HG03066 (cell line): Measurements from ENCODE around the gene GLI3.

Source experiments
- ATAC-seq: cut with Tn5 transposase; IDR thresholded peaks from one replicate; pipeline ENCODE4 v1.9.1; 2021; ENCODE audit warnings: low read depth; ENCODE audit not compliant: unreplicated experiment

The GLI3 gene

GRCh38 chr7:42115795-42116194 lies 121.2 kb downstream of the GLI3 start:
- ATAC-seq = no peak

- no peak for ATAC-seq
Observed at GRCh38 chr7:42110333-42110732, 126.7 kb downstream of the GLI3 start.

DNA sequence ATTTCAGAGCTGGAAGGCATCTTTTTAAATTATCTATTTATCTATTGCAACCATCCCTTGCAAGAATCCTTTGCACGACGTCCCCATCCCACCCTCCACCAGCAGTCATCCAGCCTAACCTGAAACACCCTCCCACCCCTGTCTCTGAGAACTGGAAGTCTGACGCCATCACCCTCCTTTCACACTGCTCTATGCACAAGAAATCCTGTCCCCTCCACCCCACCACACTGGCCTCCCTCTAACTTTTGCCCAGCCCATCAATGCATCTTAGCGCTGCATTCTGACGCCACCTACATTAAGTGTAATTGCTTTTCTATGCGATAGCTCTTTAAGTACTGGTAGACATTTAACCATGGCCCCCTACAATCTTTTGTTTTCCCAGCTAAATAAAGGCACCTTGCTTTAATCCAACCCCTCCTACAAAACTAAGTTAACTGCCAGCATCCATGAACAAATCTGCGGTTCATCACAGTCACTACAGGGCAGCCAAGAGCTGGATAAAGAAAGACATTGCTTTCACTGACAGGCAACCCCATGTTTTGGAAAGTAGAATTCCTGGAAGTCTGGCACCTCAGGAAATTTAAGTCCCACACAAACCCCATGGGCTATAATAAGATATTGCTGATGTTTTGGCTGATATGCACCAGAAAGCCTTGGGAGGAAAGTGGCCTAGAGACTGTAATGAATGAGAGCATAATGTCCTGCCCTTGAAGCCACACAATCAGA lies 128.0 kb downstream of the GLI3 start:
- ATAC-seq = no peak

DNA sequence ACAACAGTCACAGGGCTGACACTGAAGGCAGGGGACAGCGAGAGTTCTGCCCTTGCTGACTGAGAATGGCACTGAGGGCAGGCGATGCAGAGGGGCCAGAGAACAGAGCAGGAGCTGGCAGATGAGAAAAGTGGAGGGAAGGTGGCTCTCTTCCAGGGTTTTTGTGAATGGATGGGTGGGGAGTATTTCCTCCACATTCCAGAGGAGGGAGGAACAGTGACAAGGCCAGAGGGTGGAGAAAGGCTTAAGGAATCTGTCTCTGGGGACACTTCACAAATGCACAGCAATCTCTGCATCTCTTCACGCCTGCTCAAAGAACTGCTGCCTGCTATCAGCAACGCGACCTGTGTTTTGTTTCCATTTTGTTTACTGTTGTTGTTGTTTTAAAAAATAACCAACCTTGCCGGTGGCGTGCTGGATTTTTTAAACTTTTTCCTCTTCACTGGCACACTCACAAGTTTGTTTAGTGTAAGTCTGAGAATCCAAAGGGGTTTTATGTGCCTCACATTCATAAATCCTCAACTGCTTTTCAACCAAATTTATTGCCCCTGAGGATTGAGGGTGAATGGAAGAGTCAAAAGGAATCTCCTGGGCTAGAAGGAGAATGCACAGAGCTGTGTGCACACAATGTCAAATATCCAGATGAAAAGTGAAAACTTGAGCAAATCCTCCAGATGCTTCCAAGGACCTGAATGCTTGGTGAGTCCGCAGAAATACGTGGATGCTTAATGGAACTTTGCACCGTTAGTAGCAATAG lies 129.3 kb downstream of the GLI3 start:
- ATAC-seq = no peak

- no peak for ATAC-seq
Observed at GRCh38 chr7:42106562-42106961, 130.4 kb downstream of the GLI3 start.

DNA sequence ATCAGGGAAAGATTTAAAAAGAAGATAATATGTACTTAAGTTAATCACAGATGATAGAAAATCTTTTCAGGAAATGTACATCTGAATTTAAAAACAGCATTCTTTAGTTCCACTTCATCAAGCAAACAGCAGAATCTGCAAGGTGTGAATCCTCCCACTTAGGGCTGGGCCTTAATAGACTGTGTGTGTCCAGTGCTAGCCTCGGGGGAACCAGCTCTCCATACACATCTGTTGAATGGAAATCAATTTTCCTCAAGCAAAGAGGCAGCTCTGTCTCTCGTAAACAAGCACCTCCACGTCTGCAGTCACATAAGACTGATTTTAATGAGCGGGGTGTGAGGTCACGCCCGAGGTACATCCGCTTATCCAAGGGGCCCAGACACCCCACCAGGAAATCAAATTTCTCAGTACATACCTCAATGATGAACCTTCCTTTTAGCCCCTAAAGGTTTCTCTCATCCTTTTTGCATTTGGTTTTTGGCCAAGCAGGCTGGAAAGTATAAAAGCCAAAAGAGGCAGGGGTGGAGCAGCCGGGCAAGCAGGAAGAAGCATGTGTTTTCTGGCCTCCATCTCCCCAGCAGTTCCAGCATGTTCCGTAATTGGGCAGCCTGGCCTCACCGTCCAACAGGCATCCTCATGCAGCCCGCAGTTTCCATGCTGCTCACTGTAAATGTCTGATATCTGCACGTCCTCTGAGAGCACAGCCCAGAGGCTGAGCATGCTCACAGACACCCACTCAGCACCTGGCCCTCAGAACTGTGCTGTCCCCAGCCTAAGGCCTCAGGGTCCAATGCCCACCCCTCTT lies 131.3 kb downstream of the GLI3 start:
- ATAC-seq = no peak

GRCh38 chr7:42104694-42105093 lies 132.3 kb downstream of the GLI3 start:
- no peak for ATAC-seq

DNA sequence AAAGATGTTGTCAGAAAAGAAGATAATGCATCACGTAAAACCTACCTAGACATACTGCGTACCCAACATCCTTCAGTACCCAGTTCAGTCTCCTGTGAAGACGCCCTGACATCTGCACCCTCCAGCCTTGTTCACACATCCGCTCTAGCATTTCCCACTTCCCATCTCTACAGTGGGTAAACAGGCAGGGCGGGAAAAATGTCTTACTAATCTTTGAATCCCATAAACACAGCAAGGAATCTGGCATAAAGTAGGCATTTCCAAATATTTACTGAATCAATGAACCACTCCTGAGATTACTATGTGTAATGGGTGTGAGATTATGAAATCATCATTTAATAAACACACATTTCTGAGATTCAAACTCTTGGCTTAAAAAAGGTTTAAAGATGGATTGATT lies 132.8 kb downstream of the GLI3 start:
- ATAC-seq = no peak

DNA sequence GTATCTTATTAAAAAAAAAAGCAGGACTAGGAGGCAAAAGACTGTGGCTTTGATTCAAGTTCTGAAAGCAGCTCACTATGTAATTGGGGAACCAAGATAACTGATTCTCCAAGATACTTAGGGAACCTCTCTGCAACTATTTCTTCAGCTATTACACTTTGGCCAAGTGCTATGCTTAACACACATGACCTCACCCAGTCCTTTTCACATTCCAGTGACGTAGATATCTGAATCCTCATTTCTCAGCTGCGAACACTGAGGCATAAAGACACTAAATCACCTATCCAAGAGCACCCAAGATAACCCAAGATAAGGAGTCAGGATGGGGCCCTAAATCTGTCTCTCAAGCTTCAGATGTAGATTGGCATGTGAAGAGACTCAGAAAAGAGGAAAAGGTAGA lies 133.6 kb downstream of the GLI3 start:
- ATAC-seq = no peak

- no peak for ATAC-seq
Observed at GRCh38 chr7:42103020-42103419, 134.0 kb downstream of the GLI3 start.

DNA sequence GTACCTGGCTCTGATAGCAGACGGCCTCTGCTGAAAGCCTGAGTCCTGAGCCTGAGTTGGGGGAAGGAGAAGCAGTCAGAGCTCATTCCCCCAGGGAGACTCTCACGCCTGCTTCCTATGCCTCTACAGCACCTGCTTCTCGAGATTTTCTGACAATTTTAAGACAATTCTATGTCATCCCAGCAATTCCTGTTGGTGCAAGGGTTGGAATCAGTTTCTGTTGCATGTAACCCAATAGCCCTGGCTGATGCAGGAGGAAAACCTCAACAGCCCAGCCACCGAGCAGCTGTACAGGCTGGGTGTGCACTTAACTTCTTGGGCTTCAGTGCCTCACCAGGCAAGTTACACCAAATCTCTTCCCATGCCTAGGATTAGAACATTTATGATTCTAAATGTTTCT lies 134.7 kb downstream of the GLI3 start:
- ATAC-seq = no peak

DNA sequence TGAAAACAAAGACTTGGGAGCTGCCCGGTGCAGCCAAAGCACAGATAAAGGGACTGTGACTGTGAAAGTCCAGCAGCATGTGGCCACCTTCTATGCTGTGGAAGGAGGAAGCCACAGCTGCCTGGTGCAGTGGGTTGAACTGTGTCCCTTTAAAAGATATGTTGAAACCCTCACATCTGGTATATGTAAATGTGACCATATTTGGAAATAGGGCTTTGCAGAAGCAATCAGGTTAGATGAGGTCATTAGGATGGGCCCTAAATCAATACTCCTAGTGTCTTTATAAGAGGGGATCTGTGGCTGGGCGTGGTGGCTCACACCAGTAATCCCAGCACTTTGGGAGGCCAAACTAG lies 136.9 kb downstream of the GLI3 start:
- ATAC-seq = no peak

- no peak for ATAC-seq
Observed at GRCh38 chr7:42099470-42100155, 137.4 kb downstream of the GLI3 start.

GRCh38 chr7:42099066-42099465 lies 137.9 kb downstream of the GLI3 start:
- no peak for ATAC-seq

- ATAC-seq = no peak
Observed at GRCh38 chr7:42097752-42098151, 139.3 kb downstream of the GLI3 start.

GRCh38 chr7:42096681-42097561 lies 140.1 kb downstream of the GLI3 start:
- no peak for ATAC-seq

GRCh38 chr7:42096268-42096667 lies 140.7 kb downstream of the GLI3 start:
- ATAC-seq = no peak

DNA sequence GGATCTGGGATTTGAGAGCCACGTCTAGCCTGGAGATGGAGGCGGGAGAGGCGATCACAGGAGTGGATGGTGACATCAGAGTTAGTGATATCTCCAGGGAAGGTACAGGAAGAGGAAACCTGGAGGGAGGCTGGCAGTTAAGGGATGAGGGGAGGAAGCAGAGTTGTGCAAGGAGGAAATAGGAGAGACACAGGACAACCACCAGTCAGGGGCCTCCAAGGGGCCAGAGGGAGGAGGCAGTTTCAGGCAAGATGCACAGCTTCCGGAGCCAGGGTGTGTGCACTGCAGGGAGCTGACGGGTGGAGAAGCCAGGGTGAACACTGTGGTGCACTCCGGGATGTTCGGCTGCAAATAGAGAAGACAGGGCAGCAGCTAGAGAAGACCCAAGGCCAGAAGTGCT lies 141.2 kb downstream of the GLI3 start:
- ATAC-seq = no peak

GRCh38 chr7:42093349-42093905 lies 143.6 kb downstream of the GLI3 start:
- no peak for ATAC-seq
